GM21576 (cell line): ENCODE results near the gene TMEM42.

ENCODE experiments used
- ATAC-seq: cut with Tn5 transposase; IDR thresholded peaks from one replicate; pipeline ENCODE4 v1.9.1; 2021; ENCODE audit warnings: mild to moderate bottlenecking, moderate library complexity; ENCODE audit not compliant: unreplicated experiment

The TMEM42 gene

DNA sequence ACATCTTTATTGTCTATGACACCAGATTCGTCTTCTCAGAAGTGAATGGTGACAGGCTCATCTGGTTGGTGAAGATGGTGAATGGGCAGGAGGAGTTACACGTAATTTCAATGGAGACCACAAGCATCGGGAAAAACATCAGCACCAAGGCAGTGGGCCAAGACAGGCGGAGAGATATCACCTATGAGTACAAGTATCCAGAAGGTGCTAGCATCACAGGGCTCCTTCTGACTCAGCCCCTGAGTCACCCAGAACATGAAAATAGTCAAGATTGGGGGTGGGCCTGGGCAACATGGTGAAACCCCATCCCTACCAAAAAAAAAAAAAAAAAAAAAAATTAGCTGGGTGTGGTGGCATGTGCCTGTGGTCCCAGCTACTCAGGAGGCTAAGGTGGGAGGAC lies 45.3 kb downstream of the TMEM42 start:
- ATAC-seq: no peak

DNA sequence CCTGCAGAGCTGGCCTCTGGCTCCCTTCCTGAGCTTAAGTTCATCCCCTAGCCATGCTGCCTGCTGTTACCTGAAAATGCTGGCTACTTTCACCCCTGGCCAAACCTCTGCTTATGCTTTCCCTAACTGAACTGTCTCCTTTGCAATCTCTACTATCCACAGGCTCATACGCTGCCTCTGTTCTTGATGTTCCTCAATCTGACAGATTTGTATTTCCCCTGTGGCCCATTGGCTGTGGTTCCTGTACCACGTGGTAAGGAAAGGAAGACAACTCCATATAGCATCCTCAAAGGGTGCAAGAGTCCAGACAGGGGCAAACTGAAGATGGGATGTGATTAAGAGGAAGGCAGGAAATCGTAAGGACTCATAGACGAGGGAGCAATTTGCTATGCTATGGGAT lies 45.9 kb downstream of the TMEM42 start:
- ATAC-seq: no peak

DNA sequence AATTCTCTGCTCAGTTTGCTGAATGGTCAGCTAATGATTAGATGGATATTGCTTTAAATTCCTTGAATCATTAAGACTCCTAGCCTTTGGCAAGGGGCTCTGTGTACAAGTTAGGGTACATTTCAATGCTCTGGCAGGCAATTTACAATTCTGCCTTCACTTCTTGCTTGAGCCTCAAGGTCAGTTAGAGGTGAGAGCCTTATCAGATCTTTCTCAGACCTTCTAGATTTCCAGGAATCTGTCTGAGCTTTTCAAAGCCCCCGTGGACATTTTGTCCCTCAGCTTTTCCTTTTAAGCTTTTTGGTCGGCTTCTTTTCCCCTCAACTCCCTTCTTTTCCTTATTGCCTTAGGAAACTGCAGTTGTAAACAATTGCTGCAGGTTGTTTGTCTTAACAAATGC lies 47.4 kb downstream of the TMEM42 start:
- ATAC-seq: no peak

DNA sequence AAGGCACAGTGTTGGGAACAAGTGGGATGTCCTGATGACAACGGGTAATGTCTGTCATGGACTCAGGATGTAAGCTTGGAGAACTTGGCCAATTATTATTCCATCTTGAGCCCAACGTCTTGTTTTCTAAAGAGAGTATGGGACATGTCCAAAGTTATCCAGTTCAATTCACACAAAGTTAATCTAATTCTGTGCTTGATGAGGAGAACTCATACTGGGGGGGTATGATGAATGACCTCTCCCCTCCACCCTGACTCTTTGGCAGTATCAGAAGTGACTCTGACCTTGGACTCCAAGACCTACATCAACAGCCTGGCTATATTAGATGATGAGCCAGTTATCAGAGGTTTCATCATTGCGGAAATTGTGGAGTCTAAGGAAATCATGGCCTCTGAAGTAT lies 49.0 kb downstream of the TMEM42 start:
- ATAC-seq: no peak

- ATAC-seq: no peak
Observed at GRCh38 chr3:44913868-44914468, 52.3 kb downstream of the TMEM42 start.

GRCh38 chr3:44914936-44915335 lies 53.2 kb downstream of the TMEM42 start:
- ATAC-seq: no peak
